Measurements from ENCODE around the gene CCDC88C.
"Not testable (repeated sequence)": the region's sequence is repeated elsewhere in the genome, so short reads cannot be mapped to it uniquely, and the experiment has no call there.

The CCDC88C gene

GRCh38 chr14:91263329-91263728 is 154.3 kb downstream of the CCDC88C start:
- no peak for DNase-seq

DNA sequence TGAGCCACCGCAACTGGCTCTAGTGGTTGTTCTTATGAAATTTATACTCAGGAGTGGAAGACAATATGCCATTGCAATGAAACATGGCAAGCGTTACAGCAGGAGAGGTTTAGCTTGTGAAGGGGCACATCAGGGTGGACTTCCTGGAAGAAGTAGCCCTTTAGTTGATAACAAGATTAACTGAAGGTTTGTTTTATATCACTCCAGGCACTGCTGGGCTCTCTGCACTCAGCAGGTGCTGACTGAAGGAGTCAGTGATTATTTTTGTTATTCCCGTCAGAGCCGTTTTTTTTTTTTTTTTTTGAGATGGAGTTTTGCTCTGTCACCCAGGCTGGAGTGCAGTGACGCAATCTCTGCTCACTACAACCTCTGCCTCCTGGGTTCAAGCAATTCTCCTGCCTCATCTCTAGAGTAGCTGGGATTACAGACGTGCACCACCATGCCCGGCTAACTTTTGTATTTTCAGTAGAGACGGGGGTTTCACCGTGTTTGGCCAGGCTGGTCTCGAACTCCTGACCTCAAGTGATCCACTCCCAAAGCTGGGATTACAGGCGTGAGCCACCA is 155.6 kb downstream of the CCDC88C start:
- no peak for DNase-seq

DNA sequence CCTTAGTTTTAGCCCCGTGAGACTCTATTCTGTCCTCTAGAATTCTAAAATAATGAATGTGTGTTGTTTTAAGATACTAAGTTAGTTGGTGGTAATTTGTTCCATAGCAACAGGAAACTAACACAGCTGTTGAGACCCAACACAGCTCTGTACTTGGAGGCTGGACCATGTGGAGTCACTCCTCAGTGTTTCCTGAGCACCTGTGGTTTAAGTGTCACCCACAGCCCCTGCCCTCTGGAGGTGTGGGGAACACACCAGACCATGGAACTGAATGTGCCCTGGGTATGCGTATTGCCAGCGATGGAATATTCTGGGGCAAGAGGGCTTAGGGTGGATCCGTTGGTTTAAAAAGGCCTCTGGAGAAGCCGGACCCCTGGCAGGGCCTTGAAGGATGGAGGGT is 156.5 kb downstream of the CCDC88C start:
- no peak for DNase-seq

DNA sequence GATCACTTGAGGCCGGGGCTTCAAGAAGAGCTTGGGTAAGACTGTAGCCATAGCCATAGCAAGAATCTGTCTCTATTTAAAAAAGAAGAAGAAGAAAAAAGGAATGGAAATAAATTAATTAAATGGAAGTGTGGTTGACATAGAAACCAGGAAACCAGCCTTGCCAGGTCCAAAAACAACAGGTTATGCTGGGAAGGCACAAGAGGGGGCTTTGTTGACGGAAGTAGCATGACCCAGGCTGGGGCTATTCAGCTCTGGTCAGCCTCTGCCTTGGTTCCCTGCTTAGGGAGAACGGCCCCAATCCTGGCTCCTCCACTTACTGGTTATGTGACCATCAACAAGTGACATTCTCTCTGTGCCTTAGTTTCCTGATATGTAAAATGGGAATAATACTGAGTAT is 158.7 kb downstream of the CCDC88C start:
- no peak for DNase-seq

GRCh38 chr14:91258011-91258618 is 159.5 kb downstream of the CCDC88C start:
- DNase-seq: no peak

DNA sequence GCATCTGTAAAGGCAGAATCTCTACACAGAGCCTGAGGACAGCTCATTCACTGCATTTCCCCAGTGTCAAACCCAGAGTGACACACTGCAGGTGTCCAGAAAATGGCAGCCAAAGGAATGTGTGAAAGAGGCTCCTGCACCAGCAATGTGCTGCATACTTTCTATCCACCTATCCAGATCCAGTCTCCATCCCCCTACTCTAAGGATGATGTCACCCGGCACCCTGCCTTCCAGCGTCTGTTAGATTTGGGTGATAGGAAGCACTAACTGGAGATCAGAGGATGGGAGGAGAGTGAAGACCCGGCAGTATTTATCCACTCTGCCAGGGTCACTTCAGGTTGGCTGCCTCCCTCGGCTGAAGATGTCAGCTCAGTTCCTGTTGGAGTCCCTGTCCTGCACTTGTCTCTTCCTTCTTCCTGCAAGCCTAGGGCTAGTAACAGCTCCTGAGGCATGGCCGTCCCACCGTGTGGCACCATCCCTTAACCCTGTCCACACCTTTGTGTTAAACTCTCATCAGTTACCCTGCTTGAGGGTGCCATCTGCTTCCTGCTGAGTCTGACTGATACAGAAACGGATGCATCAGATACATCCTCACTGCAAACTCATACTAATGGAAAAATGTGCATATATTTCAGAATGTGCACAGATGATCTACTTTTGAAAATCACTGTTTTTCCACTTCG is 160.2 kb downstream of the CCDC88C start:
- peak in 1 of 2 donors; percentile 67 for DNase-seq

GRCh38 chr14:91256661-91257060 is 161.0 kb downstream of the CCDC88C start:
- no peak for DNase-seq

DNA sequence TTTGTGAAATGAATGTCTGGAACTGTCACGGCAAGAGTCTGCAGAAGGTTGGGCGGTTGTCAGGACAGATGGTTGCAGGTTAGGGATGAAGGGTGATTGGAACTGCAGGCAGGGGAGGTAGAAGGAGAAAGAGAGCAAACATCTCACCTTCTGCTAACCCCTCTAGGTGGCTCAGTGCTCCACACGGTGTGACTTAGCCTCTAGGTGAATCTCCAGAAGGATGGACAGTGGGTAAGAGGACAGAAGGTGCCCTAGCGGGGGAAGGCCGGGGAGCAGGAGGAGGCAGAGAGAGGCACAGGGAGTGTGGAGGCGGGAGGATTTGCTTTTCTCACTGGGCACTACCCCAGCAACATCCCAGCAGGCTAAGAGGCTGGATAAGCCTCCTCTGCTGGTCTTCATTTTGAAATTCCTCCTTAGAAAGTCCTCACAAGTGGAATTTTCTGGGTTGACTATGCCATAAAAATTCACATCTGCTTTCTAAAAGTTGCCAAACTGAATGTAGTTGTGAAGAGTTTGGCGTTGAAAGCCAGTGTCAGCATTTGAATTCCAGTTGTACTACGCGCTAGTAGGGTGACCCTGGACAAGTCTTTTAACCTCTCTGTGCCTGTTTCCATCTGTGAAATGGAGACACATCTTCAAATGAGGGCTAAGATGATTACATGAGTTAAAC is 162.5 kb downstream of the CCDC88C start:
- no peak for DNase-seq

DNA sequence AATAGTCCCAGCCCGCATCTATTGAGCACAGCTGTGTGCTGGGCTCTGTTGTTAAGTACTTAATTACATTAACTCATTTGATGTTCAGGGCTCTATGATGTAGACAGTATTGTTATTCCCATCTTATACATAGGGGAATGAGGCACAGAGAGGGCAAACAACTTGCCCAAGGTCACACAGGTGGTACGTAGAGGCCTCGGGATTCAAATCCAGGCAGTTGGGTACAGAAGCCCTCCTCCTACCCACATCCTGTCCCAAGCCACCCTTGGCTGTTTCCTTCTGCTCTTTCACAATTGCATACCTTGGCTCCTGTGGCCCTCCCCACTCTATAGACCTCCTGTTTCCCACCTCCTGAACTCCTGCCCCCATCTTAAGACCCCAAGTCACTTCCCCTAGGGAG is 163.2 kb downstream of the CCDC88C start:
- DNase-seq: no peak

GRCh38 chr14:91253795-91254323 is 163.8 kb downstream of the CCDC88C start:
- DNase-seq: no peak

GRCh38 chr14:91252871-91253794 is 164.5 kb downstream of the CCDC88C start:
- no peak for DNase-seq

DNA sequence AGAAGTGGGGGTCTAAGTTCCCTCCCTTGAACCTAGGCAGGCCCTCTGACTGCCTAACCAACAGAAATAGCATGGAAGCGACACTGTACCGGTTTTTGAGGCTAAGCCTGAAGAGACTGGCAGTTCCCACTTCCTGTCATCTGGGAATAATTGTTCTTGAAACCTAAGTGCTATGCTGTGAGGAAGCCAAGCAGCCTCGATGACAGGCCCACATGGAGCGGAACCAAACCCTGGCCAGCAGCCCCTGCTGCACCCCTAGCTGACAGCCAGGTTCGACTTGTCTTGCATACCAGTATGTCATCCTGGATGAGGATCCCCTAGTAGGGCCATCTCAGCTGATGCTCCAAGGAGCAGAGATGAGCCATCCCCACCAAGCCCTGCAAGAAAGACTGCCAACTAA is 166.7 kb downstream of the CCDC88C start:
- DNase-seq: no peak

GRCh38 chr14:91249841-91250616 is 167.6 kb downstream of the CCDC88C start:
- peak in 1 of 2 donors; percentile 49 for DNase-seq

DNA sequence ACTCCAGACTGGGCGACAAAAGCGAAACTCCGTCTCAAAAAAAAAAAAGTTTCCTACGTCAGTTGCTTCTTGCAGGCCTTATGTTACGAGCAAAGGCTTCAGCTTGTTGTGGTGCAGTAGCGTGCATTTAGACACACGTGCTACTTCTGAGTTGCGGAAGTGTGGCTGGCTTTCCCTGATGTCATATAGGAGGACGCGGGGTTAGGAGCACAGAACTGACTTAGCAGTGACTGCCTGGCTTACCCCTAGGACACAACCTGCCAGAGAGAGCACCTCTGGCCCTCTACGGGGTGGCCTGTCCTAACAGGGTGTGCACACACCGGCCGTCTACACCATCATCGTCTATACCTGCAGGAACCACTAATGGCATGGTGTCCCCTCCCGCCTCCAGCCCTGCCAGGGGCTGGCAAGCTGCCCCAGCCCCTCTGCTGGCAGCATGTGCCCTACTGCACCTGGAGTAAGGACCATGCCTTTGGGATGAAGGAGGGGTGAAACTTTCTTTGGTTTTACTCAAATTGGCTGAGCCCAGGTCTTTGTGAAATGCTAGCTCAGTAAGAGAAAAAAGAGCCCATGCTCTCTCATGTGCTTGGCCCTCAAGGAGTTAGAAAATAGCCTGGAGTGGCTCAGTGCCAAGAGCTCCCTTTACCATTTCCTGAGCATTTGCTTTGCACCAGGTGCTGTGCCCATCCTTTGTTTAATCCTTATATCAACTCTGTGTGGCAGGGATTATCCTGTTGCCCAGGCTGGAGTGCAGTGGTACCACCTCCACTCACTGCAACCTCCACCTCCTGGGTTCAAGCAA is 171.4 kb downstream of the CCDC88C start:
- DNase-seq: no peak

GRCh38 chr14:91245616-91246015 is 172.0 kb downstream of the CCDC88C start:
- DNase-seq: not testable (repeated sequence)

DNA sequence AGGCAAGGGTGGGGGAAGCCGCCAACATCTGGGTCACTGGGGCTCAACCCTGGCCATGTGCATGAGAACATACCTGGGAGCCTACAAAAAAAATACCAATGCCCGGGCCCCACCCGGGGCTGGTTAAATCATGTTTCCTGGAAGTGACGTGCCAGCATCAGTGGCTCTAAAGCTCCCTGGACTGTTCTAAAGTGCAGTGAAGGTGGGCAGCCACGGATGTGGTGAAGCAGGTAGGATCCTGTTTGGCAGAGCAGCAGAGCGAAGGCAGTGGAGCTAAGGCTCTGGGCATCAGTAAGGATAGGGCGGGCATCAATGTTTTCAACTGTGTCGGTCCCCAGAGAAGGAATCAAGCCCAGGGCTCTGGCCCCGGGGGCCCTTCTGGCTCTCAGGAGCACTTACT is 172.6 kb downstream of the CCDC88C start:
- DNase-seq: no peak

GRCh38 chr14:91244501-91244901 is 173.1 kb downstream of the CCDC88C start, which contains the start of gene GPR68:
Gene GPR68, minus strand, starts transcription at chr14:91244704. Its CDS starts 9,654 bp downstream, at chr14:91235050.
- peak in 1 of 2 donors; percentile 30 for DNase-seq

- DNase-seq: no peak
These were observed 174.5 kb downstream of the CCDC88C start for GRCh38 chr14:91243074-91243471.

DNA sequence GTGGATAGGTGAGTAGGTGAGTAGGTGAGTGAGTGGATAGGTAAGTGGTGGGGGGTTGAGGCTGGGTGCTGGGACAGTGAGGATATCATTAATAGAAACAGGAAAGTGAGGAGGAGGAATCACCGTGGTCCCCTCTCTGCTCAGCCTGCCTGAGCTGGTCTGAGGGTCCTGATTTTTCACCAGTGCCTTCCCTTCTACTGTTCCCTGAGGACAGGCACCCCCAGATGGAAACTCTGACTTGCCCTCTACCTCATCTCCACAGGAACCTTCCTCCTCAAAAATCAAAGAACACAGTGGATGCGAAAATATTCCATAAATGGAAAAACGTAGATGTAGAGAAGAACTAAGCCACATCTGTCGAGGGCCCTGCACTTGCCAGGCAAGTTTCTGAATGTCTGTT is 175.0 kb downstream of the CCDC88C start:
- no peak for DNase-seq

- peak in 1 of 2 donors; percentile 59 for DNase-seq
These were observed 175.8 kb downstream of the CCDC88C start for GRCh38 chr14:91241863-91242262.

DNA sequence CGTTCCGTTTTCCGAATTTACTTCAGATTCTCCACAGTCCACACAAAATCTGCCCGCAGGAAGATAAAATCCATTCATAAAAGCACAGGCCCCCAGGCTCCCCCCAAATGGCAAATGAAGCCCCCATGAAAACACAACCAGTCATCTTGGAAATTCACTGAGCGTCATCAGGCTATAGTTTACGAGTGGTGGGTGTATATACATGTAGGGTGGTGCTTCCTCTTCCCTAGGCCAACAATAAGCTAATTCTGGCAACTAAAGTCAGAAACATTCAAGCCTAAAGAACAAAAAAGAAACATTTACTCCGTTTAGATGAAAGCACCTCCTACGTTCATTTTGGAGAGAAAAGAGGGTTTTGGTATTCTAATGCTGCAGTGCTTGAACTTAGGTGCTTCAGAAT is 179.0 kb downstream of the CCDC88C start:
- DNase-seq: no peak

Data from bone marrow (tissue), 2 donors.